Measurements from ENCODE around the gene XBP1. TPM values are rescaled to one million over a fixed set of nuclear protein-coding genes. Genes with fewer than 3 reads are reported as not detected.
"Not testable (repeated sequence)": the region's sequence is repeated elsewhere in the genome, so short reads cannot be mapped to it uniquely, and the experiment has no call there.

XBP1 gene
- total RNA-seq, 1 donor from 2014 or later: 72.7 TPM

- Mint-ChIP-seq H3K4me3 (no peak overlapping the region), H3K27me3 (ENCODE audit: insufficient read depth, low read depth) (peaks cover 4% of the 10 kb centered on the region), H3K4me1 (peaks cover 18% of the 10 kb centered on the region), H3K27ac (peak overlapping the region; percentile 74), H3K9me3 (no peaks in the 10 kb centered on the region), H3K36me3 (peaks cover 5% of the 10 kb centered on the region)
- Histone ChIP-seq H3F3A (ENCODE audit: low read depth) (no peaks in the 10 kb centered on the region), H4K20me1 (ENCODE audit: low read depth) (no peaks in the 10 kb centered on the region), H3K27me3 (no peaks in the 10 kb centered on the region), H3K4me2 (no peak overlapping the region), H3K27ac (no peak overlapping the region), H3K9ac (no peak overlapping the region), H3K4me3 (no peak overlapping the region), H3K9me3 (ENCODE audit: low read depth) (no peaks in the 10 kb centered on the region), H3K4me1 (no peaks in the 10 kb centered on the region), H2AFZ (replicated peaks) (no peak overlapping the region), H3K79me2 (ENCODE audit: low read depth) (no peaks in the 10 kb centered on the region), H3K36me3 (no peaks in the 10 kb centered on the region)
- TF ChIP-seq EZH2phosphoT487 (IDR thresholded peaks at IDR 0.05): no peak
- DNase-seq (ENCODE audit: low spot score): no peak
Observed at GRCh38 chr22:28808716-28809355, 8.5 kb upstream of the XBP1 start.

GRCh38 chr22:28805426-28805825, 5.1 kb upstream of the XBP1 start:
- not testable (repeated sequence) for H3K27ac Mint-ChIP-seq; H2AFZ ChIP-seq (replicated peaks)
- H3K4me1 Mint-ChIP-seq: peaks cover 27% of the 10 kb centered on the region

GRCh38 chr22:28802595-28803123, 2.3 kb upstream of the XBP1 start:
- Mint-ChIP-seq H3K4me1 (peaks cover 37% of the 10 kb centered on the region), H3K36me3 (peaks cover 3% of the 10 kb centered on the region)
- no peak for DNase-seq (ENCODE audit: low spot score)

More at GRCh38 chr22:28805426-28805825, 5.1 kb upstream of the XBP1 start:
- not testable (repeated sequence) for H3K4me3 Mint-ChIP-seq; H3K36me3 ChIP-seq; H3K27me3 Mint-ChIP-seq (ENCODE audit: insufficient read depth, low read depth); H3K4me3 ChIP-seq; H3K79me2 ChIP-seq (ENCODE audit: low read depth); H3K27me3 ChIP-seq; H3K9me3 Mint-ChIP-seq; H3K27ac ChIP-seq; H4K20me1 ChIP-seq (ENCODE audit: low read depth); H3K36me3 Mint-ChIP-seq; DNase-seq (ENCODE audit: low spot score); H3K9me3 ChIP-seq (ENCODE audit: low read depth); H3K4me2 ChIP-seq; H3K9ac ChIP-seq
- H3F3A ChIP-seq (ENCODE audit: low read depth): peaks cover 20% of the 10 kb centered on the region
- H3K4me1 ChIP-seq: peaks cover 12% of the 10 kb centered on the region

GRCh38 chr22:28801845-28802594, 1.7 kb upstream of the XBP1 start:
- Mint-ChIP-seq H3K27ac (peak overlapping the region; percentile 33), H3K9me3 (no peaks in the 10 kb centered on the region)

More at GRCh38 chr22:28802595-28803123, 2.3 kb upstream of the XBP1 start:
- Histone ChIP-seq H3K9me3 (ENCODE audit: low read depth) (no peaks in the 10 kb centered on the region), H3K4me1 (peaks cover 20% of the 10 kb centered on the region), H3K27me3 (no peaks in the 10 kb centered on the region), H3K27ac (no peak overlapping the region), H3F3A (ENCODE audit: low read depth) (peaks cover 26% of the 10 kb centered on the region), H3K4me2 (no peak overlapping the region), H3K4me3 (no peak overlapping the region), H3K9ac (no peak overlapping the region), H2AFZ (replicated peaks) (no peak overlapping the region), H4K20me1 (ENCODE audit: low read depth) (peaks cover 21% of the 10 kb centered on the region), H3K36me3 (no peaks in the 10 kb centered on the region), H3K79me2 (ENCODE audit: low read depth) (peaks cover 34% of the 10 kb centered on the region)
- H3K27me3 Mint-ChIP-seq (ENCODE audit: insufficient read depth, low read depth): no peaks in the 10 kb centered on the region
- H3K9me3 Mint-ChIP-seq: no peaks in the 10 kb centered on the region
- no peak overlapping the region for H3K27ac Mint-ChIP-seq
- H3K4me3 Mint-ChIP-seq: peak overlapping the region; percentile 77
- TF ChIP-seq CTCF (IDR thresholded peaks at IDR 0.05): no peak
- no peak for TF ChIP-seq EZH2phosphoT487 (IDR thresholded peaks at IDR 0.05)
- TF ChIP-seq EZH2 (IDR thresholded peaks at IDR 0.05): no peak

More at GRCh38 chr22:28801845-28802594, 1.7 kb upstream of the XBP1 start:
- no peak overlapping the region for H3K9ac ChIP-seq
- no peak for TF ChIP-seq EZH2 (IDR thresholded peaks at IDR 0.05)
- no peak for TF ChIP-seq EZH2phosphoT487 (IDR thresholded peaks at IDR 0.05)
- TF ChIP-seq CTCF (IDR thresholded peaks at IDR 0.05): no peak
- H3K27me3 Mint-ChIP-seq (ENCODE audit: insufficient read depth, low read depth): no peaks in the 10 kb centered on the region
- no peaks in the 10 kb centered on the region for H3K9me3 ChIP-seq (ENCODE audit: low read depth)
- peaks cover 21% of the 10 kb centered on the region for H4K20me1 ChIP-seq (ENCODE audit: low read depth)
- no peak overlapping the region for H3K4me3 ChIP-seq
- peaks cover 27% of the 10 kb centered on the region for H3F3A ChIP-seq (ENCODE audit: low read depth)
- peaks cover 20% of the 10 kb centered on the region for H3K4me1 ChIP-seq
- no peaks in the 10 kb centered on the region for H3K27me3 ChIP-seq
- H2AFZ ChIP-seq (replicated peaks): no peak overlapping the region
- DNase-seq (ENCODE audit: low spot score): no peak
- no peaks in the 10 kb centered on the region for H3K36me3 ChIP-seq
- peaks cover 3% of the 10 kb centered on the region for H3K36me3 Mint-ChIP-seq
- peak overlapping the region; percentile 77 for H3K4me3 Mint-ChIP-seq
- peaks cover 41% of the 10 kb centered on the region for H3K79me2 ChIP-seq (ENCODE audit: low read depth)
- H3K4me2 ChIP-seq: peak overlapping the region; percentile 95
- no peak overlapping the region for H3K27ac ChIP-seq
- H3K4me1 Mint-ChIP-seq: peaks cover 37% of the 10 kb centered on the region
